ENCODE data around the gene RPL13. TPM values are rescaled to one million over a fixed set of nuclear protein-coding genes. Genes with fewer than 3 reads are reported as not detected.

RPL13 gene
- total and polyA plus RNA-seq, 3 donors from 2014 or later, result 1,947 to 3,862 (median 1,952) TPM

- no peaks in the 10 kb centered on the region for H3K9me3 ChIP-seq
- H3K36me3 ChIP-seq (ENCODE audit: low read depth, missing control alignments), result no peaks in the 10 kb centered on the region
- H3K4me3 ChIP-seq, result no peak overlapping the region
- H3K27ac ChIP-seq, result no peak overlapping the region
- 84 to 87% methylated on average over 15 of the region's 15 CpGs for WGBS, 2 donors
- no peaks in the 10 kb centered on the region for H3K27me3 ChIP-seq
- DNase-seq, result no peak
- no peaks in the 10 kb centered on the region for H3K4me1 ChIP-seq
- intact Hi-C loops (cut with DNase I; ENCODE audit: low total_unique reads), result no loop called here
- no peak for TF ChIP-seq POLR2A (IDR thresholded peaks at IDR 0.05)
- no peak for TF ChIP-seq CTCF (IDR thresholded peaks at IDR 0.05)
These were observed 40.6 kb upstream of the RPL13 start for GRCh38 chr16:89519881-89520280.

- H3K36me3 ChIP-seq (ENCODE audit: low read depth, missing control alignments), result no peaks in the 10 kb centered on the region
- no peaks in the 10 kb centered on the region for H3K4me1 ChIP-seq
- H3K4me3 ChIP-seq, result no peak overlapping the region
- TF ChIP-seq POLR2A (IDR thresholded peaks at IDR 0.05) (no peak), CTCF (IDR thresholded peaks at IDR 0.05) (no peak)
- intact Hi-C loops (cut with DNase I; ENCODE audit: low total_unique reads), result no loop called here
- H3K9me3 ChIP-seq, result no peaks in the 10 kb centered on the region
- H3K27ac ChIP-seq, result no peak overlapping the region
- DNase-seq, result no peak
- H3K27me3 ChIP-seq, result no peaks in the 10 kb centered on the region
- 92 to 93% methylated on average over 25 to 31 of the region's 31 CpGs for WGBS, 2 donors
These were observed 38.2 kb upstream of the RPL13 start for GRCh38 chr16:89522287-89522686.

- H3K27me3 ChIP-seq, result no peaks in the 10 kb centered on the region
- DNase-seq, result no peak
- WGBS, 2 donors, result 91 to 92% methylated on average over 21 to 32 of the region's 32 CpGs
- no peaks in the 10 kb centered on the region for H3K4me1 ChIP-seq
- H3K27ac ChIP-seq, result no peak overlapping the region
- TF ChIP-seq POLR2A (IDR thresholded peaks at IDR 0.05), result no peak
- TF ChIP-seq CTCF (IDR thresholded peaks at IDR 0.05), result no peak
- no peaks in the 10 kb centered on the region for H3K36me3 ChIP-seq (ENCODE audit: low read depth, missing control alignments)
- intact Hi-C loops (cut with DNase I; ENCODE audit: low total_unique reads), result no loop called here
- no peak overlapping the region for H3K4me3 ChIP-seq
- H3K9me3 ChIP-seq, result no peaks in the 10 kb centered on the region
These were observed 36.7 kb upstream of the RPL13 start for GRCh38 chr16:89523680-89524344.

- Histone ChIP-seq H3K27me3 (no peaks in the 10 kb centered on the region), H3K4me1 (no peaks in the 10 kb centered on the region), H3K36me3 (ENCODE audit: low read depth, missing control alignments) (no peaks in the 10 kb centered on the region), H3K27ac (no peak overlapping the region), H3K9me3 (no peaks in the 10 kb centered on the region), H3K4me3 (no peak overlapping the region)
- WGBS, 2 donors, result 85 to 87% methylated on average over 20 of the region's 20 CpGs
- intact Hi-C loops (cut with DNase I; ENCODE audit: low total_unique reads), result no loop called here
- no peak for DNase-seq
- TF ChIP-seq CTCF (IDR thresholded peaks at IDR 0.05), result no peak
- no peak for TF ChIP-seq POLR2A (IDR thresholded peaks at IDR 0.05)
These were observed 35.2 kb upstream of the RPL13 start for GRCh38 chr16:89525146-89525913.
